PC-3 (cell line): ENCODE data around the gene ZNF17. TPM values are rescaled to one million over a fixed set of nuclear protein-coding genes. Genes with fewer than 3 reads are reported as not detected.

Source experiments
- ATAC-seq: fragments of 200-7000 bp; cut with Tn5 transposase; 2 replicates; pipeline ENCODE4 v1.9.1; 2020; ENCODE audit warnings: mild to moderate bottlenecking, moderate library complexity
- BruUV-seq: library from RNA; stranded (reverse); fragments of 400-500 nt; replicated peaks from 2 replicates; lab custom pipeline; 2021; lab: Mats Ljungman, UMichigan
- CTCF ChIA-PET: fragments of 300-600 bp; sonication (Branson Sonifier 250); formaldehyde crosslinking; loops from one replicate; lab custom pipeline; 2022; ENCODE audit warnings: antibody characterized with exemption; lab: Charles Lee
- POLR2A ChIA-PET: fragments of 300-600 bp; sonication (Branson Sonifier 250); formaldehyde crosslinking; loops from one replicate; lab custom pipeline; 2022; ENCODE audit warnings: antibody characterized with exemption; ENCODE audit not compliant: unreplicated experiment; lab: Charles Lee
- DNase-seq: peaks from one replicate; pipeline ENCODE4 v3.0.0-alpha.2; 2015
- H2AFZ ChIP-seq: fragments of 300-600 bp; sonication (generic); 2 replicates; pipeline ENCODE4 v1.6.0; 2016; ENCODE audit warnings: antibody characterized with exemption, low read length
- H3F3A ChIP-seq: fragments of 300-600 bp; sonication (generic); one replicate; pipeline ENCODE4 v1.6.0; 2017; ENCODE audit warnings: antibody characterized with exemption, low read length, control low read depth, mild to moderate bottlenecking; ENCODE audit not compliant: unreplicated experiment
- H3K27ac ChIP-seq: fragments of 300-600 bp; sonication (generic); 2 replicates; pipeline ENCODE4 v1.5.1; 2016; ENCODE audit warnings: mild to moderate bottlenecking, low read length
- H3K27me3 ChIP-seq: fragments of 300-600 bp; sonication (generic); 2 replicates; pipeline ENCODE4 v1.6.1; 2016; ENCODE audit warnings: low read length, mixed read lengths
- H3K36me3 ChIP-seq: fragments of 300-600 bp; sonication (generic); 2 replicates; pipeline ENCODE4 v1.6.1; 2016; ENCODE audit warnings: low read depth, mixed run types, low read length, mixed read lengths
- H3K4me1 ChIP-seq: fragments of 300-600 bp; sonication (generic); 2 replicates; pipeline ENCODE4 v1.5.1; 2016; ENCODE audit warnings: low read length; ENCODE audit not compliant: insufficient read depth
- H3K4me2 ChIP-seq: fragments of 300-600 bp; sonication (generic); 2 replicates; pipeline ENCODE4 v1.6.0; 2016; ENCODE audit warnings: low read length
- H3K4me3 ChIP-seq: fragments of 300-600 bp; sonication (generic); 2 replicates; pipeline ENCODE4 v1.5.1; 2016; ENCODE audit warnings: mild to moderate bottlenecking, low read length, mixed read lengths
- H3K79me2 ChIP-seq: fragments of 300-600 bp; sonication (generic); 2 replicates; pipeline ENCODE4 v1.6.1; 2017; ENCODE audit warnings: low read length, mixed read lengths
- H3K9ac ChIP-seq: fragments of 300-600 bp; sonication (generic); 2 replicates; pipeline ENCODE4 v1.6.0; 2016; ENCODE audit warnings: mild to moderate bottlenecking, low read length
- H3K9me2 ChIP-seq: fragments of 300-600 bp; sonication (generic); replicated peaks from 2 replicates; pipeline ENCODE4 v1.6.1; 2016; ENCODE audit warnings: mixed run types, low read length, mixed read lengths
- H3K9me3 ChIP-seq: fragments of 300-600 bp; sonication (generic); 2 replicates; pipeline ENCODE4 v1.6.1; 2016; ENCODE audit warnings: low read length, mixed read lengths
- H4K20me1 ChIP-seq: fragments of 300-600 bp; sonication (generic); 2 replicates; pipeline ENCODE4 v1.6.1; 2016; ENCODE audit warnings: low read length, mixed read lengths
- EZH2 ChIP-seq: fragments of 300-600 bp; sonication (generic); IDR thresholded peaks from one replicate; pipeline ENCODE4 v1.6.1; 2017; ENCODE audit warnings: antibody characterized with exemption, mild to moderate bottlenecking, low read length; ENCODE audit not compliant: unreplicated experiment
- EZH2phosphoT487 ChIP-seq: fragments of 300-600 bp; sonication (generic); IDR thresholded peaks from 2 replicates; pipeline ENCODE4 v1.6.1; 2018; ENCODE audit warnings: mild to moderate bottlenecking, antibody characterized with exemption, low read length, borderline replicate concordance
- intact Hi-C: fragments of 100-400 bp; cut with micrococcal nuclease; formaldehyde crosslinking; loops from 2 replicates; pipeline ENCODE4 v1.9.0; 2023
- total RNA-seq: library from RNA; depleted of rRNA; stranded (reverse); fragments of >200 nt; gene quantifications from 2 replicates; pipeline ENCODE4 v1.2.3, GENCODE V29; 2014
- TF ChIP-seq, protein P1 (sequence below): fragments of 300-600 bp; sonication (generic); conservative IDR thresholded peaks from 2 replicates; pipeline ENCODE4 v1.5.1; 2017; ENCODE audit warnings: antibody characterized with exemption, low read depth, mild to moderate bottlenecking, low read length

The ZNF17 gene
- total RNA-seq, 1 experiment from 2014 or later: 7.8 TPM

DNA sequence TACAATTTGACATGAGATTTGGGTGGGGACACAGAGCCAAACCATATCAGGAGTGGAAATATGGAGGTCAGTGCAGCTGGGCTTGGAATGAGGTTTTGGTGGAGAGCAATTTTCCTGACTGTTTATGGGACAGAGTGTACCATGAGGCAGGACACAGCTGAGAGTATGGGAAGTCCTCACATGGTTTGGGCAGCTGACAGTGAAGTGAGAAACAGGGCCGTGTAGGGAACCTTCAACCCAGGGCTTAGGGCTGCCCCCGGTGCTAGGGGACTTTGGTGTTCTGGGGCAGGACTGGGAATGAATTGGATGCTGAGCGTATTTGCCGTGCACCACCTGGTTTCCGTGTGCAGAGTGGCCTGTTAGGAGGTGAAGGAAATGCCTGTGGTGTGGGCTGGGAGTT lies 15.3 kb upstream of the ZNF17 start:
- H3K9me2 ChIP-seq: no peaks in the 10 kb centered on the region
- TF ChIP-seq EZH2 (no peak), EZH2phosphoT487 (no peak)
- TF ChIP-seq, protein P1, sequence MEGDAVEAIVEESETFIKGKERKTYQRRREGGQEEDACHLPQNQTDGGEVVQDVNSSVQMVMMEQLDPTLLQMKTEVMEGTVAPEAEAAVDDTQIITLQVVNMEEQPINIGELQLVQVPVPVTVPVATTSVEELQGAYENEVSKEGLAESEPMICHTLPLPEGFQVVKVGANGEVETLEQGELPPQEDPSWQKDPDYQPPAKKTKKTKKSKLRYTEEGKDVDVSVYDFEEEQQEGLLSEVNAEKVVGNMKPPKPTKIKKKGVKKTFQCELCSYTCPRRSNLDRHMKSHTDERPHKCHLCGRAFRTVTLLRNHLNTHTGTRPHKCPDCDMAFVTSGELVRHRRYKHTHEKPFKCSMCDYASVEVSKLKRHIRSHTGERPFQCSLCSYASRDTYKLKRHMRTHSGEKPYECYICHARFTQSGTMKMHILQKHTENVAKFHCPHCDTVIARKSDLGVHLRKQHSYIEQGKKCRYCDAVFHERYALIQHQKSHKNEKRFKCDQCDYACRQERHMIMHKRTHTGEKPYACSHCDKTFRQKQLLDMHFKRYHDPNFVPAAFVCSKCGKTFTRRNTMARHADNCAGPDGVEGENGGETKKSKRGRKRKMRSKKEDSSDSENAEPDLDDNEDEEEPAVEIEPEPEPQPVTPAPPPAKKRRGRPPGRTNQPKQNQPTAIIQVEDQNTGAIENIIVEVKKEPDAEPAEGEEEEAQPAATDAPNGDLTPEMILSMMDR: no peak
- intact Hi-C loops: no loop called here
- peaks cover 8% of the 10 kb centered on the region for H3K4me1 ChIP-seq
- peaks cover 77% of the 10 kb centered on the region for H3K36me3 ChIP-seq
- H3K4me2 ChIP-seq: no peak overlapping the region
- no peak overlapping the region for H3K9ac ChIP-seq
- BruUV-seq: no TSS peak
- H3K27ac ChIP-seq: no peak overlapping the region
- ChIA-PET CTCF (no interaction called here), POLR2A (no interaction called here)
- H3K27me3 ChIP-seq: no peaks in the 10 kb centered on the region
- DNase-seq: no peak
- no peak for ATAC-seq
- no peaks in the 10 kb centered on the region for H3F3A ChIP-seq
- H3K4me3 ChIP-seq: no peak overlapping the region
- peaks cover 23% of the 10 kb centered on the region; the same call in 1 of the 2 replicates for H3K9me3 ChIP-seq
- peaks cover 35% of the 10 kb centered on the region for H3K79me2 ChIP-seq
- no peak overlapping the region for H2AFZ ChIP-seq
- no peaks in the 10 kb centered on the region for H4K20me1 ChIP-seq

DNA sequence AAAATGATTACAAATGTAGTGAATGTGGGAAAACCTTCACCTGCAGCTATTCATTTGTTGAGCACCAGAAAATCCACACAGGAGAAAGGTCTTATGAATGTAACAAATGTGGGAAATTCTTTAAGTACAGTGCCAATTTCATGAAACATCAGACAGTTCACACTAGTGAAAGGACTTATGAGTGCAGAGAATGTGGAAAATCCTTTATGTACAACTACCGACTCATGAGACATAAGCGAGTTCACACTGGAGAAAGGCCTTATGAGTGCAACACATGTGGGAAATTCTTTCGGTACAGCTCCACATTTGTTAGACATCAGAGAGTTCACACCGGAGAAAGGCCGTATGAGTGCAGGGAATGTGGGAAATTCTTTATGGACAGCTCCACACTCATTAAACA lies 12.1 kb upstream of the ZNF17 start:
- H2AFZ ChIP-seq: no peak overlapping the region
- TF ChIP-seq EZH2phosphoT487 (no peak), EZH2 (no peak)
- TF ChIP-seq, protein P1: no peak
- ChIA-PET POLR2A (no interaction called here), CTCF (no interaction called here)
- no peak overlapping the region for H3K4me2 ChIP-seq
- no peaks in the 10 kb centered on the region for H3K4me1 ChIP-seq
- H3F3A ChIP-seq: no peaks in the 10 kb centered on the region
- peaks cover 6% of the 10 kb centered on the region; the same call in 1 of the 2 replicates for H3K79me2 ChIP-seq
- no peak overlapping the region for H3K27ac ChIP-seq
- H3K9me3 ChIP-seq: 0 out of 2 replicates have a peak, but pooled peaks cover 19% of the 10 kb centered on the region
- intact Hi-C loops: no loop called here
- H3K27me3 ChIP-seq: no peaks in the 10 kb centered on the region
- DNase-seq: no peak
- no peak overlapping the region for H3K9ac ChIP-seq
- no peaks in the 10 kb centered on the region for H3K9me2 ChIP-seq
- BruUV-seq: no TSS peak
- no peak overlapping the region for H3K4me3 ChIP-seq
- H4K20me1 ChIP-seq: no peaks in the 10 kb centered on the region
- ATAC-seq: no peak
- peaks cover 57% of the 10 kb centered on the region for H3K36me3 ChIP-seq

DNA sequence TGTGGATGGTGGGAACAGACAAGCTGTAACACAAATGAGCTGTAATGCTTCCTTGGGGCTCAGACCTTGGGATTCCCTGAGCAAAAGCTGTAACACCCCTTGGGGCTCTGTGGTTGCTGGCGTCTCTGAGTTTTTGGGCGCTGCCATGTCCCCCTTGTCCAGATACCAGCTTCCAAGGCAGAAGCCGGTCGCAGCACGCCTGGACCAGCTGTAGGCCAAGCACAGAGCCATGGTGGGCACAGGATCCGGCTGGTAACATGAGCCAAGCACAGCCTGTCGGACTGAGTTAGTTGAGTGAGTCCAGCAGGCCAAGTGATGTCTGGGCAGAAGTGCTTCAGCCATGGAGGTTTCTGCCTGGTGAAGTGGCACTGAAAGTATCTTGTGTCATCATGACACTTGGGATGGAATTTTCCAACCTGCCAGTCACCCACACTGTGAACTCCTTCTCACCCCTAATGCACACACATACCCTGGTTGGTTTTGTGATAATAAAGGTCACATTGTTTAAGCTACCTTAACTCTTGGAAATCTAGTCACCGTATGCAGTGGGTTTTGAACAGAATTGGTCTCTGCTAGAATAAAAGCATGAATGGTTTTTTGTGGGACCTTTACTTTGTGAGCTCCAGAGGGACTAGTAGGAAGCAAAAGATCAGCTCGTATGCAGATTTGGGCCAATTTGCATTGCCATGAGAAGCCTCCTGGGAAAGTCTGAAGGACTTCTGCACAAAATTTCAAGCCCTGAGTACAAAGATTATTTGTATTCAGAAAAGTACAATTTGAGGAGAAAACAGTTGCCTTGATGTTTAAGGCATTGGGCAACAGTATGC lies 7.0 kb upstream of the ZNF17 start:
- Histone ChIP-seq H3K9me3 (no peaks in the 10 kb centered on the region), H3K9ac (no peak overlapping the region), H3F3A (no peaks in the 10 kb centered on the region), H3K36me3 (peaks cover 14% of the 10 kb centered on the region), H2AFZ (no peak overlapping the region), H3K4me2 (no peak overlapping the region), H3K4me1 (no peaks in the 10 kb centered on the region), H3K27me3 (no peaks in the 10 kb centered on the region), H4K20me1 (no peaks in the 10 kb centered on the region), H3K4me3 (no peak overlapping the region), H3K9me2 (no peaks in the 10 kb centered on the region), H3K27ac (no peak overlapping the region), H3K79me2 (no peaks in the 10 kb centered on the region)
- ChIA-PET CTCF (no interaction called here), POLR2A (no interaction called here)
- DNase-seq (no peak), ATAC-seq (no peak)
- BruUV-seq: no TSS peak
- TF ChIP-seq, protein P1: no peak
- TF ChIP-seq EZH2phosphoT487: no peak
- no peak for TF ChIP-seq EZH2
- intact Hi-C loops: no loop called here
